DMS 273 (cell line): Measurements from ENCODE around the gene TMEM187.

Experiments
- DNase-seq: peaks from one replicate; lab custom pipeline; 2025; ENCODE audit not compliant: unreplicated experiment; lab: John Stamatoyannopoulos, UW

TMEM187 gene

DNA sequence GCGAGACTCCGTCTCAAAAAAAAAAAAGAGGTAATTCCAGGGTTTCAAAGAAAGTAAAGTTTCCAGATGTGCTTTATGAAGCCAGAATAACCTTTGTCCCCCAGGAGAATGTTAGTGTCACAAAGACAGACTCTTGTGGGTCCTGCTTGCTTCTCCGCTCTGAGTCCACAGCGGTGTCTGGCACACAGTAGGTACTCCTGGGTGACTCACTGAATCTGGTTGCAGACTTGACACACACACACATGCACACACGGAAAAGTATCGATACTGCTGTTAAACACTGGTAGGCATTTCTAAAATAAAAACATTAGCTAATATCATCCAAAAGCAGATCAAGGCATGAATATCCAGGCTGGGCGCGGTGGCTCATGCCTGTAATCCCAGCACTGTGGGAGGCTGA is 22.9 kb downstream of the TMEM187 start:
- no peak for DNase-seq

GRCh38 chrX:153999359-154000037 is 26.9 kb downstream of the TMEM187 start:
- DNase-seq, result no peak

GRCh38 chrX:154000051-154000450 is 27.5 kb downstream of the TMEM187 start:
- peak; percentile 91 for DNase-seq

DNA sequence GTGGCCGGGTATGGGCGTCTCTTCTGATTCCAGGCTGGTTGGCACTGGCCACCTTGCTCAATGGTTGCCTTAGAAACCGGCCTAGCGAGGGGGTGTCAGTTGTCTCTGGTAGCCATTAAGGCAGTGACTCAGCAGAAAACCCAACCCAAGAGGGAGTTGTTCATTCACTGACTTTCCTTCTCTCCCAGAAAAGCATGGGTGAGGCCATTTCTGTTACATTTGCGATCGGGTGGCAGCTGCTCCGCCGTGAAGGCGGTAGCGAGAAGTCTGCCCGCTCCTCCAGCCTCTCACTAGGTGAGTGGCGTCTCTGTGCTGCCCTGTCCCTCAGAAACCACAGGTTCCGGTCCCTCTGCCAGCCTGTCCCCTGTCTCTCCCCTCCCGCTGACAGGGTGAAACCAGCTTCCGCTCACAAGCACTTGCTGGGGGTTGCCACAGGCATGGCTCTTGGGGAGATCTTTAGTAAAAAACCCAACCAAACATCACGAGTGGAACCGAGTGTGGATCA is 29.7 kb downstream of the TMEM187 start:
- DNase-seq, result peak; percentile 93

GRCh38 chrX:154004315-154004714 is 31.8 kb downstream of the TMEM187 start:
- no peak for DNase-seq

GRCh38 chrX:154006947-154007346 is 34.4 kb downstream of the TMEM187 start:
- no peak for DNase-seq

DNA sequence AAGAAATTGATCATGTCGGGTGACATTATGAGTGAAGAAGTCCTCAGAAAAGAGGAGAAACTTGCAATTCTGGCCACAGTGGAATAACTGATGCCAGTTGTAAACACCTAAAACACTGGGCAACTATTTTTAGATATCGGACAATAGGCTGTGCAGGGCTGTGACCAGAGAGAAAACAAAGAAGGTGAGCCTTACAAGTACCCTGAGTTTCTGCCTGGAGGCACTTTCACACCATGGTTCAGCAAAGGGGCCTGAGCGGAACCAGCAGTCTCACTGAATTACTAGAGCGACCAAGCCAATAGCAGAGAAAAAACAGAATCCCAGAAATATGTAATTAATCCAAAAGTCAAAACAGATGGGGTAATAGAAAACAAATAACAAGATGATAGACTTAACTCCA is 36.0 kb downstream of the TMEM187 start:
- DNase-seq, result no peak

- DNase-seq, result no peak
Observed at GRCh38 chrX:154010330-154011087, 38.0 kb downstream of the TMEM187 start.

DNA sequence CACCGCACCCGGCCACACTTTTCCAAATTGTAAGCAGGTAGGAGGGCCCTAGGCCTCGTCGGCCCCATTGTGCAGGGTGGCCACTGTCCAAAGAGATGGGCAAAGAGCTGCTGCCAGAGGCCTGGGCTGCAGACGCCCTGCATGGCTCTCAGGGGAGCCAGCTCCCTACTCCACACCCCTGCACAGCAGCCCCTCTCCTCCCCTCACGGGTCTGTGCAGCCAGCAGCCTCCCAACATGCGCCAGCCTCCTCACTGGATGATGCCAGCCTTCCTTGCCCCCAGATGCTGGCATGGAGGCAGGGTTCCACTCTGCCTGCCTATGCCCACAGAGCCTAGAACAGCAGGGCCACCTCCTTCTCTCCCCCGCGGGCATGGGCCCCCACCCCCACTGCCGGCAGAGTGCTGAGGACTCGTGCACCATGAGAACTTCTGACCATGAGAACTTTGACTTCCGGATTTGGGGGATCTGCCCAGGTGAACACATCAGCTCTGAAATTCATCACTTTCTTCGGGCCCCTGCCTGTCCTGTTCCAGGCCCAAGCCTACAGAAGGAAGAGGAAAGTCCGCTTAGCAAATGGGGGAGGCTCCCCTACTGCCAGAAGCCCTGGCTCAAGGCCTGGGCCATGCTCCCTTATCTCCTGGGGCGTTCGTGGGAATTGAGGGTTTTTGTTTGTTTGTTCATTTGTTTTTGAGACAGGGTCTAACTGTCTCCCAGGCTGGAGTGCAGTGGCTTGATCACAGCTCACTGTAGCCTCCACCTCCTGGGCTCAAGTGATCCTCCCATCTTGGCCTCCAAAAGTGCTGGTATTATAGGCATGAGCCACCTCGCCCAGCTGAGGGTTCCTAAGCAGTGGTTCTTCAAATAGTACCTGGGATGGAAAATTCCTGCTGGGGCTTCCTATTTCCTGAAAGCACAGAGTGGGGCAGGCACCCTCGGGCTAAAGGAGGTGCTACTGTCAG is 39.1 kb downstream of the TMEM187 start:
- no peak for DNase-seq

DNA sequence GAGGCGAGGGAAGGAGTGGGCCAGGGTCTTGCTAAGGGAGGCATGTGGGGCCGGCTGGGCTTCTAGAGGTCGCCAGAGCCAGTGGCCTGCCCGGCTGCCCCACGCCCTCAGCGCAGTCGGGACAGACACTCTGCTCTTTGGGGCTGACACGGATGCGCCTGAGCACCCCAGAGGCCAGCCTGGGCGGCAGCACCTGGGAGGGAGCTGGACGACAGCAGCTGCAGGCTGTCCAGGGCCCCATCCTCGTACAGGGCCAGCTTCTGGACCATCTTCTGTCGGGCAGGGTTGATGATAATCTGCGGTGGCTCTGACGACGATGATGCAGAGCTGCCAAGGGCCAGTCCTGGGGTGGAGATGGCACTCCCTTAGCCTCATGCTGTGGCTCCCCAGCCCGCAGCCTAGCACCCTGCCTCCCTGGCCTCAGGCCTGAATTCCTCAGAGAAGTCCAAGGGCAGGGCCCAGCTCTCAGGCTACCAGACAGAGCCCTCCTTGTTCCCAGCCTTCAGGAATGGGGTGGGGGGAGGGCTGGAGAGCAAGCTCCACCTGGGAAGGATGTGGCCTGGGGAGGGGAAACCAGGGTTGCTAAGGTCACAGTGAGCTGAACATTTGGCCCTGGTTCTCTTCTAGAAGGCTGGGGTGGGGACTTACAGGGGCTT is 39.9 kb downstream of the TMEM187 start:
- DNase-seq, result no peak

DNA sequence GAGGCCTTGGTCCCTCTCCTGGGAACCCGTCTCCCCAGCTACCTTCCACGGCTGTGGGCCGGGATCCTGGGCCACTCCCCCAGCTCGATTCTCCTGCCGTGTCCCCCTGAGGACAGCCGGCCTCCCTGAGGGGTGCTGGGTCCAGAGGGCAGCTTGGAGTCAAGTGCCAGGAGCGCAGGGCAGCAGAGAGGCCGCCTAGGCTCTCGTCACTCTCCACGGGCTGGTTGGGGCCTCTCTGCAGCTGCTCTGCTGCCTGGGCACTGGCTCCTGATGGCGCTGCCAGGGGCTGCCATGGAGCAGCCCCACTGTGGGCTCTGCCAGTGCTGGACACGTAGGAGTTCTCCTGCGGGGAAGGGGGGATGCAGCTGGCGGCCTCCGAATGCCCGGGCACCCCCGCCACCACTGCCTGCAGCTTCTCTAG is 40.5 kb downstream of the TMEM187 start:
- no peak for DNase-seq

DNA sequence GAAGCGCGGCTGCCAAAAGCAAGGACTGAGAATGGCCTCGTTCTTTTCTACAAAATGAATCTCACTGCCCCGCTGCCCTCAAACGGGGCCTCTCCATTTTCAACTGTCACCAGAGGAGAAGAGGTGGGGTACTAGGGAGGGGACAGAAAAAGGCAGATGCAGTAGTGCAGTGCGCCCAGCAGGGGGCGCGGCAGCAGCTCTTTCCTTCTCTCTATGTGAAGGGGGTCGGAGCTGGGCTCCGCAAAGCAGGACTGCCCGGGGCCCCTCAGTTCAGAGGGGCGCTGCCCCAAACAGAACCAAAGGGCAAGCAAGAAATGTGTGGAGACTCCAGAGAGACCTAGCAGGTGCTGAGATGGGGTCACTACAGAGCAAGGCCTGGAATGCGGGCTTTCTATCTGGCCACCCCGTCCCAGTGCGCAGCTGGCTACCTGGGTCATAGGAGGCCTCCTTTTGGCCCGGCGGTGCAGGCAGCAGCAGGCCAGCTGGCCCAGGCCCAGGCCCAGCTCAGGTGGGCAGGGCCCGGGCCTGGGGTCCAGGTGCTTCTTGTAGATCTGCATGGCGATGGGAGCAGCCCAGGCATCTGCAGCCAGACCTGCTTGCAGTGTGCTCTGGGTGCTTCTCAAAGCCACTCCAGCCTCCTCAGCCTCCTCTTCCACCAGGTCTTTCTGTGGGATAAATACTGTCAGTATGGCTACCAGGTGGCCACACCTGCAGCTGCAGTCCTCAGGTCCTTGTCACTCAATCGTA is 41.2 kb downstream of the TMEM187 start:
- DNase-seq, result peak; percentile 83

DNA sequence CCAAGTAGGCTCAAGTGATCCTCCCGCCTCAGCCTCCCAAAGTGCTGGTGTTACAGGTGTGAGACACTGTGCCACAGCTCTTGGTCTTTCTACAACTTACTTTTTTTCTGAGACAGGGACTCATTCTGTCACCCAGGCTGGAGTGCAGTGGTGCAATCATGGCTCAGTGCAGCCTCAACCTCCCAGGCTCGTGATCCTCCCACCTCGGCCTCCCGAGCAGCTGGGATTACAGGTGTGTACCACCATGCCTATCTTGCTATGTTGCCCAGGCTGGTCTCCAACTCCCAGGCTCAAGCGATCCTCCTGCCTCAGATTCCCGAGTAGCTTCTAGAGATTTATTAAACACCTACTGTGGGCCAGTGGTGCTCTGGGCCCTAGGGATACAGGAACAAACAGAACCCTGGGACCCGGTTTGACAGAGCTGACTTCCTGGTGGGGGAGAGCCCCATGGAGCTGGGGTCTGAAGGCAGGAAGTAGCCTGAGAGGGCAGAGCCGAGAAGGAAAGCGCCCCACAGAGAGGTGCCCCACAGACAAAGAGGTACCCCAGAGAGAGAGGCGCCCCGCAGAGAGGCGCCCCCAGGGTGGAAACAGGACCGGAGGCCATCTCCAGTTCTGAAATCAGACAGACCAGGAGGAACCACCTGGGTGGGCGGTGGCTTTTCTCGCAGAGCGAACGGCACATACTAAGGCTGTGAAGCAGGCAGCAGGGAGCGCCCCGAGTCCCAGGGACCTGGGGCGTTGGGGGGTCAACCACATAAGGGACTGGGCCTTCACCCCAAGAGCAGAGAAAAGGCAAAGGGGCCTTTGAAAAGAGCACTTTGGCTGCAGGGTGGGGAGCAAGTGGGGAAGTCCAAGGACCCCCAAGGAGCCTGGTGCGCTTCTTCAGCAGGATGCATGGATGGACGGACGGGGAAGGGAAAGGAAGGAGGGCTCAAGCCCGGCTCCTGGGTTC is 42.2 kb downstream of the TMEM187 start:
- DNase-seq, result no peak

GRCh38 chrX:154015581-154016264 is 43.2 kb downstream of the TMEM187 start:
- DNase-seq, result no peak

- no peak for DNase-seq
Observed at GRCh38 chrX:154016366-154017076, 44.0 kb downstream of the TMEM187 start.

- no peak for DNase-seq
Observed at GRCh38 chrX:154017766-154018517, 45.4 kb downstream of the TMEM187 start.

- no peak for DNase-seq
Observed at GRCh38 chrX:154018518-154019060, 46.0 kb downstream of the TMEM187 start.
